H1 (cell line): ENCODE results near the gene PLEKHA5. TPM values are rescaled to one million over a fixed set of nuclear protein-coding genes. Genes with fewer than 3 reads are reported as not detected.

ENCODE experiments used
- CTCF ChIA-PET: fragments of 300-600 bp; sonication (Branson Sonifier 250); formaldehyde crosslinking; loops from one replicate; lab custom pipeline; 2021; ENCODE audit not compliant: partially characterized antibody; lab: Charles Lee
- POLR2A ChIA-PET: fragments of 300-600 bp; sonication (Branson Sonifier 250); formaldehyde crosslinking; loops from one replicate; lab custom pipeline; 2021; ENCODE audit warnings: inconsistent platforms; ENCODE audit not compliant: partially characterized antibody; lab: Charles Lee
- DNase-seq, 2 experiments: peaks; one replicate each; pipeline versions ENCODE4 v3.0.0 to v3.0.0-alpha.2; 2010 to 2022; ENCODE audit warnings: low spot score in 2 of 2, low read depth in 1 of 2, mixed read lengths in 1 of 2
- FAIRE-seq: peaks from 2 replicates; lab custom pipeline; 2011; peaks lifted over from hg19 to GRCh38; lab: Jason Lieb, UNC
- H2AFZ ChIP-seq: 2 replicates; pipeline ENCODE4 v1.8.1; 2012; ENCODE audit warnings: low read length, inconsistent platforms
- H2AK5ac ChIP-seq: 2 replicates; pipeline ENCODE4 v1.6.1; 2013; ENCODE audit warnings: low read depth, low read length
- H2BK120ac ChIP-seq: replicated peaks from 2 replicates; pipeline ENCODE3; 2013; ENCODE audit warnings: low read depth, low read length, inconsistent platforms
- H2BK12ac ChIP-seq: 2 replicates; pipeline ENCODE4 v1.6.1; 2013; ENCODE audit warnings: low read depth, low read length
- H2BK15ac ChIP-seq: 2 replicates; pipeline ENCODE4 v1.6.1; 2013; ENCODE audit warnings: low read length
- H2BK20ac ChIP-seq: 2 replicates; pipeline ENCODE4 v1.6.1; 2013; ENCODE audit warnings: low read length
- H2BK5ac ChIP-seq: 2 replicates; pipeline ENCODE4 v1.6.1; 2013; ENCODE audit warnings: low read depth, low read length
- H3K14ac ChIP-seq: 2 replicates; pipeline ENCODE4 v1.6.1; 2013; ENCODE audit warnings: inconsistent platforms; ENCODE audit not compliant: insufficient read length
- H3K18ac ChIP-seq: 2 replicates; pipeline ENCODE4 v1.6.1; 2013; ENCODE audit warnings: low read length; ENCODE audit errors: extremely low read depth
- H3K23ac ChIP-seq: 2 replicates; pipeline ENCODE4 v1.6.1; 2013; ENCODE audit warnings: inconsistent platforms; ENCODE audit not compliant: insufficient read length
- H3K23me2 ChIP-seq: 2 replicates; pipeline ENCODE4 v1.6.1; 2013; ENCODE audit warnings: low read depth, low read length
- H3K27ac ChIP-seq: 2 replicates; pipeline ENCODE4 v1.6.1; 2011; ENCODE audit warnings: low read depth, low read length, inconsistent platforms
- H3K27me3 ChIP-seq, 4 experiments: replicated peaks in 1 of 4; 1 replicate in 1 of 4; 2 replicates in 3 of 4; pipeline versions ENCODE4 v1.6.1 to v1.8.1; 2011 to 2013; ENCODE audit warnings: low read length in 3 of 4, mild to moderate bottlenecking in 3 of 4, inconsistent platforms in 2 of 4, mixed read lengths in 2 of 4, moderate library complexity in 1 of 4; ENCODE audit not compliant: control insufficient read depth in 3 of 4, insufficient read depth in 3 of 4; ENCODE audit errors: extremely low read depth in 1 of 4
- H3K36me3 ChIP-seq, 4 experiments: 2 replicates each; pipeline versions ENCODE4 v1.6.1 to v1.8.1; 2011 to 2013; ENCODE audit warnings: mild to moderate bottlenecking in 4 of 4, low read length in 3 of 4, moderate library complexity in 2 of 4, control low read depth in 1 of 4, inconsistent platforms in 1 of 4; ENCODE audit not compliant: insufficient read depth in 4 of 4, control insufficient read depth in 2 of 4
- H3K4ac ChIP-seq: replicated peaks from 2 replicates; pipeline ENCODE3; 2013; ENCODE audit warnings: low read length, low read depth, mixed read lengths, inconsistent platforms; ENCODE audit not compliant: insufficient read length
- H3K4me1 ChIP-seq, 4 experiments: replicated peaks in 1 of 4; 1 replicate in 1 of 4; 2 replicates in 3 of 4; pipeline versions ENCODE4 v1.6.1 to v1.8.1; 2011 to 2013; ENCODE audit warnings: low read length in 3 of 4, inconsistent platforms in 2 of 4, mixed read lengths in 1 of 4; ENCODE audit not compliant: insufficient read depth in 4 of 4, control insufficient read depth in 3 of 4
- H3K4me2 ChIP-seq, 2 experiments: 2 replicates each; pipeline versions ENCODE4 v1.6.1 to v1.8.1; 2011 to 2013; ENCODE audit warnings: low read depth in 2 of 2, low read length in 2 of 2, control low read depth in 1 of 2, inconsistent platforms in 1 of 2, mild to moderate bottlenecking in 1 of 2; ENCODE audit not compliant: insufficient read depth in 1 of 2
- H3K4me3 ChIP-seq, 4 experiments: fragments of 200-600, 300-600 bp in 1 of 4; sonication (generic), shearing (Covaris generic), sonication (Bioruptor Twin) in 1 of 4; 2 replicates each; pipeline versions ENCODE4 v1.5.1 to v1.8.1; 2011 to 2016; ENCODE audit warnings: low read length in 4 of 4, low read depth in 3 of 4, control low read depth in 2 of 4, inconsistent platforms in 2 of 4, mild to moderate bottlenecking in 2 of 4, mixed read lengths in 1 of 4, moderate library complexity in 1 of 4; ENCODE audit not compliant: insufficient read depth in 2 of 4; ENCODE audit errors: extremely low read depth in 1 of 4
- H3K56ac ChIP-seq: replicated peaks from 2 replicates; pipeline ENCODE3; 2013; ENCODE audit warnings: low read depth, mild to moderate bottlenecking, mixed read lengths, low read length, inconsistent platforms; ENCODE audit not compliant: insufficient read length
- H3K79me1 ChIP-seq: 2 replicates; pipeline ENCODE4 v1.6.1; 2013; ENCODE audit warnings: low read depth, low read length, control low read depth
- H3K79me2 ChIP-seq, 2 experiments: 2 replicates each; pipeline versions ENCODE4 v1.6.1 to v1.8.1; 2012 to 2013; ENCODE audit warnings: low read length in 2 of 2, mild to moderate bottlenecking in 2 of 2, inconsistent platforms in 1 of 2; ENCODE audit not compliant: insufficient read depth in 2 of 2, control insufficient read depth in 1 of 2
- H3K9ac ChIP-seq, 4 experiments: replicated peaks in 1 of 4; 1 replicate in 1 of 4; 2 replicates in 3 of 4; pipeline versions ENCODE4 v1.6.1 to v1.8.1; 2011 to 2013; ENCODE audit warnings: low read depth in 3 of 4, low read length in 3 of 4, control low read depth in 2 of 4, mild to moderate bottlenecking in 2 of 4, moderate library complexity in 2 of 4, inconsistent platforms in 1 of 4; ENCODE audit errors: extremely low read depth in 1 of 4
- H3K9me3 ChIP-seq, 2 experiments: 2 replicates each; pipeline versions ENCODE4 v1.6.1 to v1.8.1; 2012 to 2013; ENCODE audit warnings: mild to moderate bottlenecking in 2 of 2, moderate library complexity in 2 of 2, control low read depth in 1 of 2, inconsistent platforms in 1 of 2, low read depth in 1 of 2, low read length in 1 of 2, mixed read lengths in 1 of 2; ENCODE audit not compliant: insufficient read depth in 2 of 2
- H4K20me1 ChIP-seq, 2 experiments: replicated peaks in 1 of 2; 2 replicates each; pipeline versions ENCODE3 to v1.8.1; 2011 to 2013; ENCODE audit warnings: inconsistent platforms in 2 of 2, low read length in 2 of 2, mild to moderate bottlenecking in 1 of 2; ENCODE audit not compliant: insufficient read depth in 2 of 2, control insufficient read depth in 1 of 2
- H4K5ac ChIP-seq: 2 replicates; pipeline ENCODE4 v1.6.1; 2013; ENCODE audit warnings: low read length, low read depth, mixed read lengths, inconsistent platforms; ENCODE audit not compliant: insufficient read length
- H4K8ac ChIP-seq: 2 replicates; pipeline ENCODE4 v1.8.0; 2013; ENCODE audit warnings: mild to moderate bottlenecking, moderate library complexity, low read length, inconsistent platforms; ENCODE audit not compliant: insufficient read depth; ENCODE audit errors: extremely low read depth
- H4K91ac ChIP-seq: replicated peaks from 2 replicates; pipeline ENCODE3; 2013; ENCODE audit warnings: low read length, mixed read lengths, inconsistent platforms; ENCODE audit not compliant: insufficient read length
- ATF3 ChIP-seq: IDR thresholded peaks from 2 replicates; pipeline ENCODE4 v1.6.1; 2011; ENCODE audit warnings: low read depth, mild to moderate bottlenecking, low read length; ENCODE audit not compliant: insufficient read depth
- CHD1 ChIP-seq: IDR thresholded peaks from 2 replicates; pipeline ENCODE4 v1.6.1; 2012; ENCODE audit warnings: low read depth, low read length, improper control_type of control experiment
- CREB1 ChIP-seq: IDR thresholded peaks from 2 replicates; pipeline ENCODE4 v1.6.1; 2012; ENCODE audit warnings: inconsistent platforms
- FOSL1 ChIP-seq: IDR thresholded peaks from 2 replicates; pipeline ENCODE4 v1.6.1; 2011; ENCODE audit warnings: mild to moderate bottlenecking, low read depth, low read length, moderate library complexity; ENCODE audit not compliant: insufficient read depth
- JUND ChIP-seq: IDR thresholded peaks from 2 replicates; pipeline ENCODE4 v1.6.1; 2011; ENCODE audit warnings: mild to moderate bottlenecking, improper control_type of control experiment, low read length
- MAX ChIP-seq: IDR thresholded peaks from 2 replicates; pipeline ENCODE4 v1.6.1; 2012; ENCODE audit warnings: inconsistent platforms
- NRF1 ChIP-seq: IDR thresholded peaks from 2 replicates; pipeline ENCODE4 v1.6.1; 2011; ENCODE audit warnings: mild to moderate bottlenecking, low read depth, low read length, improper control_type of control experiment
- RNF2 ChIP-seq: fragments of 200-900, 300-1000 bp; sonication (generic); IDR thresholded peaks from 2 replicates; pipeline ENCODE4 v1.7.1; 2016; ENCODE audit warnings: borderline replicate concordance, low read depth, mild to moderate bottlenecking, antibody characterized with exemption, low read length; ENCODE audit not compliant: poor library complexity, severe bottlenecking; ENCODE audit errors: missing control alignments
- SAP30 ChIP-seq: fragments of 300-600 bp; sonication (generic); IDR thresholded peaks from 2 replicates; pipeline ENCODE4 v1.7.1; 2012; ENCODE audit warnings: low read length, moderate library complexity, mild to moderate bottlenecking, inconsistent platforms; ENCODE audit not compliant: insufficient read depth, insufficient replicate concordance
- SRF ChIP-seq: IDR thresholded peaks from 2 replicates; pipeline ENCODE4 v1.6.1; 2011; ENCODE audit warnings: mild to moderate bottlenecking, low read depth, low read length, moderate library complexity
- TCF12 ChIP-seq: IDR thresholded peaks from 2 replicates; pipeline ENCODE4 v1.6.1; 2011; ENCODE audit warnings: low read depth, mild to moderate bottlenecking, low read length
- polyA plus RNA-seq, 7 experiments: library from polyadenylated mRNA; depleted of rRNA in 3 of 7; stranded (reverse) in 5 of 7; unstranded in 2 of 7; fragments of >200 nt in 5 of 7; fragments of 200-250 nt in 2 of 7; gene quantifications; 1 replicate in 5 of 7; 2 replicates in 1 of 7; 4 replicates in 1 of 7; pipeline versions ENCODE4 v1.2.1 to v1.2.3, GENCODE V29; 2011 to 2013; ENCODE audit warnings: missing spikeins in 2 of 7, mixed read lengths in 2 of 7
- total RNA-seq: library from RNA; stranded (reverse); fragmentation: NEBNext Ultra II Directional; extraction: Animal tissue kit (Norgen Biotek cat#: 25700); gene quantifications from 2 replicates; pipeline ENCODE4 v1.2.1, GENCODE V29; 2021

The PLEKHA5 gene
- total and polyA plus RNA-seq, 2 of the 8 experiments (the other 6 are each of a cell fraction or from before 2014, with no cell fraction given), result 17.2 to 66.1 TPM

GRCh38 chr12:19230896-19231295, 101.4 kb downstream of the PLEKHA5 start:
- FAIRE-seq, result no peak
- peaks cover 0 to 87% of the 10 kb centered on the region in 2 experiments; a peak in 3 of 4 replicates for H3K79me2 ChIP-seq
- CTCF ChIA-PET, result no interaction called here

More at GRCh38 chr12:19230896-19231295, 101.4 kb downstream of the PLEKHA5 start:
- Histone ChIP-seq H3K4ac (no peak overlapping the region), H2AK5ac (no peak overlapping the region), H4K91ac (no peak overlapping the region), H3K4me1 (peaks cover 0 to 12% (median 4%) of the 10 kb centered on the region in 4 experiments; a peak in 4 of 7 replicates), H3K4me2 (no peak overlapping the region), H3K9ac (no peak overlapping the region), H2BK20ac (no peak overlapping the region), H2BK12ac (no peak overlapping the region), H3K36me3 (peaks cover 0 to 20% (median 4%) of the 10 kb centered on the region in 4 experiments; a peak in 3 of 8 replicates), H4K5ac (no peak overlapping the region), H3K27ac (no peak overlapping the region), H3K56ac (no peak overlapping the region), H3K14ac (no peak overlapping the region), H3K9me3 (peaks cover 3 to 13% of the 10 kb centered on the region in 2 experiments; a peak in 3 of 4 replicates), H4K20me1 (peaks cover 4 to 6% of the 10 kb centered on the region in 2 experiments), H2AFZ (no peak overlapping the region), H4K8ac (no peak overlapping the region), H3K18ac (no peak overlapping the region), H3K23me2 (no peaks in the 10 kb centered on the region), H2BK120ac (no peak overlapping the region), H3K23ac (no peak overlapping the region), H2BK5ac (no peak overlapping the region), H2BK15ac (no peak overlapping the region), H3K4me3 (no peak overlapping the region), H3K27me3 (no peaks in the 10 kb centered on the region), H3K79me1 (no peaks in the 10 kb centered on the region; the same call in 1 of the 2 replicates)
- TF ChIP-seq CREB1 (no peak), RNF2 (no peak), MAX (no peak), CHD1 (no peak), NRF1 (no peak), SAP30 (no peak), ATF3 (no peak), FOSL1 (no peak), JUND (no peak), SRF (no peak), TCF12 (no peak)
- DNase-seq, result no peak
- POLR2A ChIA-PET, result no interaction called here
